ENCODE data around the gene ZBTB45. TPM values are rescaled to one million over a fixed set of nuclear protein-coding genes. Genes with fewer than 3 reads are reported as not detected.

ZBTB45 gene
- 27.2 TPM for total RNA-seq (ENCODE audit: unreplicated experiment)
- long read RNA-seq, partial matches to known transcripts = 0 of 2 reads
- long read RNA-seq, other reads (novel, unspliced or antisense) = 2 of 2 reads

- Mint-ChIP-seq H3K27me3 (ENCODE audit: unreplicated experiment) (peaks cover 30% of the 10 kb centered on the region), H3K27ac (ENCODE audit: unreplicated experiment) (peak within 1 kb of the TSS; percentile 100), H3K36me3 (ENCODE audit: unreplicated experiment) (no peaks in the 10 kb centered on the region), H3K9me3 (ENCODE audit: unreplicated experiment) (peaks cover 15% of the 10 kb centered on the region), H3K4me1 (ENCODE audit: low read depth, unreplicated experiment) (peaks cover 19% of the 10 kb centered on the region), H3K4me3 (ENCODE audit: unreplicated experiment) (peak within 1 kb of the TSS; percentile 100)
- TF ChIP-seq, protein P1, sequence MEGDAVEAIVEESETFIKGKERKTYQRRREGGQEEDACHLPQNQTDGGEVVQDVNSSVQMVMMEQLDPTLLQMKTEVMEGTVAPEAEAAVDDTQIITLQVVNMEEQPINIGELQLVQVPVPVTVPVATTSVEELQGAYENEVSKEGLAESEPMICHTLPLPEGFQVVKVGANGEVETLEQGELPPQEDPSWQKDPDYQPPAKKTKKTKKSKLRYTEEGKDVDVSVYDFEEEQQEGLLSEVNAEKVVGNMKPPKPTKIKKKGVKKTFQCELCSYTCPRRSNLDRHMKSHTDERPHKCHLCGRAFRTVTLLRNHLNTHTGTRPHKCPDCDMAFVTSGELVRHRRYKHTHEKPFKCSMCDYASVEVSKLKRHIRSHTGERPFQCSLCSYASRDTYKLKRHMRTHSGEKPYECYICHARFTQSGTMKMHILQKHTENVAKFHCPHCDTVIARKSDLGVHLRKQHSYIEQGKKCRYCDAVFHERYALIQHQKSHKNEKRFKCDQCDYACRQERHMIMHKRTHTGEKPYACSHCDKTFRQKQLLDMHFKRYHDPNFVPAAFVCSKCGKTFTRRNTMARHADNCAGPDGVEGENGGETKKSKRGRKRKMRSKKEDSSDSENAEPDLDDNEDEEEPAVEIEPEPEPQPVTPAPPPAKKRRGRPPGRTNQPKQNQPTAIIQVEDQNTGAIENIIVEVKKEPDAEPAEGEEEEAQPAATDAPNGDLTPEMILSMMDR (IDR thresholded peaks at IDR 0.05; ENCODE audit: partially characterized antibody, unreplicated experiment) = peak; percentile 80
- DNase-seq = peak; percentile 95
These were observed at the start of gene ZBTB45 for GRCh38 chr19:58519355-58520256. Gene ZBTB45 (minus strand): TSS chr19:58519810. CDS start chr19:58517673, 2,137 bp downstream.

GRCh38 chr19:58568453-58569130 is 49.0 kb upstream of the ZBTB45 start:
- peak overlapping the region; percentile 36 for H3K4me3 Mint-ChIP-seq (ENCODE audit: unreplicated experiment)

DNA sequence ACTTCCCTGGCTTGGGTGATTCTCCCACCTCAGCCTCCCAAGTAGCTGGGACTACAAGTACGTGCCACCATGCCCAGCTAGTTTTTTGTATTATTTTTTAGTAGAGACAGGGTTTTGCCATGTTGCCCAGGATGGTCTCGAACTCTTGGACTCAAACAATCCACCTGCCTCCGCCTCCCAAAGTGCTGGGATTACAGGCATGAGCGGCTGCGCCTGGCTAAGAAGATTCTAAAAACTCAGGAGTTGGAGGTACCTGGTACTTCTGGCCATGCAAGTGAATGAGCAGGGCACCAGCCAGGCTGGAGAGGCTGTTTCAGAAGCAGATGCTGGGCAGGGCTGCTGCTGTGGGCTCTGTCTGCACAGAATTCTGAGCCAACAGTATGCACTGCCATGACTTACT is 47.4 kb upstream of the ZBTB45 start:
- no peak for DNase-seq
- Mint-ChIP-seq H3K4me1 (ENCODE audit: low read depth, unreplicated experiment) (peaks cover 8% of the 10 kb centered on the region), H3K9me3 (ENCODE audit: unreplicated experiment) (peaks cover 9% of the 10 kb centered on the region), H3K36me3 (ENCODE audit: unreplicated experiment) (no peaks in the 10 kb centered on the region), H3K27me3 (ENCODE audit: unreplicated experiment) (peaks cover 10% of the 10 kb centered on the region), H3K27ac (ENCODE audit: unreplicated experiment) (no peak overlapping the region), H3K4me3 (ENCODE audit: unreplicated experiment) (no peak overlapping the region)
- TF ChIP-seq, protein P1 (IDR thresholded peaks at IDR 0.05; ENCODE audit: partially characterized antibody, unreplicated experiment) = no peak

More at GRCh38 chr19:58568453-58569130, 49.0 kb upstream of the ZBTB45 start:
- Mint-ChIP-seq H3K4me1 (ENCODE audit: low read depth, unreplicated experiment) (peaks cover 9% of the 10 kb centered on the region), H3K27me3 (ENCODE audit: unreplicated experiment) (peaks cover 18% of the 10 kb centered on the region), H3K36me3 (ENCODE audit: unreplicated experiment) (no peaks in the 10 kb centered on the region), H3K9me3 (ENCODE audit: unreplicated experiment) (peaks cover 14% of the 10 kb centered on the region), H3K27ac (ENCODE audit: unreplicated experiment) (peak overlapping the region; percentile 31)
- DNase-seq = no peak
- TF ChIP-seq, protein P1 (IDR thresholded peaks at IDR 0.05; ENCODE audit: partially characterized antibody, unreplicated experiment) = no peak

- Mint-ChIP-seq H3K27ac (ENCODE audit: unreplicated experiment) (peak overlapping the region; percentile 12), H3K4me3 (ENCODE audit: unreplicated experiment) (peak overlapping the region; percentile 88), H3K36me3 (ENCODE audit: unreplicated experiment) (no peaks in the 10 kb centered on the region), H3K4me1 (ENCODE audit: low read depth, unreplicated experiment) (peaks cover 11% of the 10 kb centered on the region), H3K27me3 (ENCODE audit: unreplicated experiment) (peaks cover 9% of the 10 kb centered on the region), H3K9me3 (ENCODE audit: unreplicated experiment) (peaks cover 12% of the 10 kb centered on the region)
- DNase-seq = no peak
- TF ChIP-seq, protein P1 (IDR thresholded peaks at IDR 0.05; ENCODE audit: partially characterized antibody, unreplicated experiment) = no peak
These were observed 44.2 kb upstream of the ZBTB45 start for GRCh38 chr19:58563823-58564222.
